Measurements from ENCODE around the gene PPP2R2C.

Gene PPP2R2C

DNA sequence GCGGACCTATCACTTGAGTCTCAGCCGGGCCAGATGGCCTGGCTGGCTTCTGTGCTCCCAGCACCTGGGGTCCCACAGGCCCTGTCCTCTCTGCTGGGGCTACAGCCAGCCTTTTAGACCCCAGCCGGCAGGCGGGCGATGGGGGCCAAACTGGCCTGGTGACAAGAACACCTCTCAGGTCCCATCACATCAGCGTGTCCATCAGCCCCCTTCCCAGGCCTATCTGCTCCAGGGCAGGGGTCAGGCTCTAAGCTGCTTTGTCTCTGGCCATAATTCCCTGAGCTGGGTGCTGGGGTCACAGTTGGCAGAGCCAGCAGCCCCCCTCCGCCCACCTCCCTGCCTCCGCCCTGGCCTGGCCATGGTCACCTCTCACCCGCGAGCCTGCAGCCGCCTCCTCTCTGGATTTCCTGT lies 77.7 kb downstream of the PPP2R2C start:
- DNase-seq = no peak

DNA sequence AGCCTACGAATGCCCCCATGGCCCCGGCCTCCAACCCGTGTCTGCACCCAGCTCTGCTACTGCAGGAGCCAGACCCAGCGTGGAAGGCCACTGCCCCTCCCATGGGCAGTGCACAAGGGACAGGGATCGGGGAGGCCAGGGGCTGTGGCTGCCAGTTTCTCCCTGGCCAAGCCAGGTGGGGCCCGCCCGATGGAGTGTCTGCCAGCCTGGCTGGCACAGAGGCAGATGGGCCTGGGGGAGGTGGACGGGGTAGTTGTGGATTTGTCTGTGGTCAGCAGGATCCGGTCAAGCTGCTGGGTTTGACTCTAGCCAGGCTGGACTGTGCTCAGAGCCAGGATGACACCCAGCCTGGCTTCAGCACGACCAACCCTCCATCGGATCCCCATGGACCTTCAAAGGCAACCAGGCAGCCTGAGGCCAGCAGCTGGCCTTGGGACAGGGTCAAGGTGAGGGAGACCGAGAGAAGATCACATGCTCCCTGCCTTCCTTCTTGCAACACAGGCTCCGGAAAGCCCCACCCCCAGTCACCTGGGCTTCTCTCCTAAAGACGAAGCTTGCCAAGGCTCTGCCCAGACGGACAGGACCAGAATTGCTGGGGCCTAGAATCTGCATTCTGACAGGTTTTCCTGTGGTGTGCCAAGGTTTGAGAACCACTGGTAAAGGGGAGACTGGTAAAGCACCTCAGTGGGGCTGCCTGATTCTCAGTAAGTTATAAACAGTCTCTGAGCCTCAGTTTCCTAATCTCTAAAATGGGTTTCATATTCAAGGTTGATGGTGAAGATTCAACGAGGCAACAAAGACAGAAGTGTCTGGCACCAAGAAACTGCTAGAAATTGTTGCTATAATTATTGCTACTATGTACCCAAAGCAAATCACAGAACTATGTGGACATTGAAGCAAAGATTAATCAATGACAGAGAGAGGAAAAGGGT lies 78.6 kb downstream of the PPP2R2C start:
- DNase-seq = no peak

DNA sequence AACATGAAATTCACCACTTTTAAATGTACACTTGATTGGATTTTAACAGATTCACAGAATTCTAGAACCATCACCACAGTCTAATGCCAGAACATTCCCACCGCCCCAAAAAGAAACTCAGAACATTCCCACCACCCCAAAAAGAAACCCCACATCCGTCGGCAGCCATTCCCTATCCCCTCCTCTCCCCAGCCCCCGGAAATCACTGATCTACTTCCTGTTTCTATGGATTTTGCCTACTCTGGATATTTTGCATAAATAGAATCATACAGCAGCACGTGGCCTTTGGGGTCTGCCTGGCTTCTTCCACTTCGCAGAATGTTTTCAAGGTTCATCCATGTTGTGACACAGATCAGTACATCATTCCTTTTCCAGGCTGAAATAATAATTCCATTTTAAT lies 79.3 kb downstream of the PPP2R2C start:
- DNase-seq = no peak

DNA sequence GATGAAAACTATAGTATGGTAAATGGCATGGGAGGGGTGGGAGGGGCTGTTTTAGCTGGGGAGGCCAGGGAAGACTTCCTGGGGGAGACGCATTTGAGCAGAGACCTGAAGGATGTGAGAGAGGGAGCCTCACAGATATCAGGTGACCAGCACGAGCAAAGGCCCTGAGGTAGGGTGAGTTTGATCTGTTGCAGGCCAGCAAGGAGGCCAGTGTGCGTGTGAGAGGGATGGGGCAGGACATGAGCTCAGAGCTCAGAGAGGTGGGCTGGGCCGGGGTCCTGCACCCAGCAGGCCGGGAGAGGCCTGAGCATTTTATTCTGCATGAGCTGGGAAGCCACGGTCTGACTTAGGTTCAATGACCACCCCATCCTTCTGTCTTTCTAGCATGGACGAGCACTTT lies 80.0 kb downstream of the PPP2R2C start:
- DNase-seq = no peak

DNA sequence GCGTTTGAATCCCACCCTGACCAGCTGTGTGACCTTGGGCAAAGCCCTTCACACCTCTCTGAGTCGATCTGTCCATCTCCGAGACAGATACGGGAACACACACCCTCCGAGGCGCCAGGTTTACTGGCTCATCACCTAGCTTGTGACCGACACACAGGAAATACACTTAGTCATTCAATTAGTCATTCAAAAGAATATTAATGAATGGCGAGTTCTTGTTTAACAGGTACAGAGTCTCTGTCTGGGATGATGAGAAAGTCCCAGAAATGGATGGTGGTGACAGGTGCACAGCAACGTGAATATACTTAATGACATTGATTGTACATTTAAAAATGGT lies 80.6 kb downstream of the PPP2R2C start:
- no peak for DNase-seq

DNA sequence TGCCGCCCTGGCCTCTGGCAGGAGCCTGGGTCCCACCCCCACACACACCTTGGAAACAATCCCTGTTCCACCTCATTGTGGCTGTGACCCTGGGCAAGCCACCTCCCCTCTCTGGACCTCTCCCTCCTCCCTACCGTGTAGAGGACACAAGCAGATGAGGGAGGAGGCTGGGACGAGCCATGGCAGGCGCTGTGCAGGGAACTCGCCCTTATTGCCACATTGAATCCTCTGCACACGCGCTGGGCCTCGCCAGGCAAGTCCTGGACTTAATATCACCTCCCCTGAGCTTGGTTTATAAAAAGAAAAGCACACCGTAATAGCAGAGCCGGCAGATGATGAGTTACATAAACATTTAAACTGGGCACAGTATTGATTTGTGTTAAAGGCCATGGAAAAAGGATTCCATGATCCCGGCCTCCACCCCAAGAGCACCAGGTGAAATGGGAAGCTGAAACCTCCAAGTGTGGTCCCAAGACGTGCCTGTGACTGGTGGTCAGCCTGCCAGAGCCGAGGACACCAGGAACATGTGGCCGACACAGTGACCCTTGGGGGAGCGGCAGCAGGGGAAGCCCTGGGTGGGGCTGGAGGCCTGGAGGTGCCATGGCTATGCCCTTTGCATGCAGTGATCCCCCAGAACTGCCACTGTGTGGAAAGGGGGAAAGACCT lies 81.1 kb downstream of the PPP2R2C start:
- no peak for DNase-seq

DNA sequence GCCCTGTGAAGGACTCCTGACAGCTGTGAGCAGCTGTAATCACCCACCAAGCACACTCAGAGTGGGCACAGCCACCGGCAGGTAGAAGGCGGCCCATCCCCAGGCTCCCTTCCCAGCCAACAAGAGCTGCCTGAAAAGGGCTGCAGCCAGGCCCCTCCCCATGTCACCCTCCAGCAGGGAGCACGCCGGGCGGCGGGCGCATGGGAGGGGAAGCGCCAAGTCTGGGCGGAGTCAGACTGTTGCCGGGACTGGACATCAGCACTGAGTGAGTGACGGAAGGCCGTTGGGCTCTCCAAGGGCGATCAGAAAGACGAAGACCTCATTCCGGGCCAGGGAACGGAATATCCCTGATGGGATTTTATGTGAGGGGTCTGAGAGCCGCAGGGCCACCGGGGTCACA lies 82.1 kb downstream of the PPP2R2C start:
- no peak for DNase-seq

DNA sequence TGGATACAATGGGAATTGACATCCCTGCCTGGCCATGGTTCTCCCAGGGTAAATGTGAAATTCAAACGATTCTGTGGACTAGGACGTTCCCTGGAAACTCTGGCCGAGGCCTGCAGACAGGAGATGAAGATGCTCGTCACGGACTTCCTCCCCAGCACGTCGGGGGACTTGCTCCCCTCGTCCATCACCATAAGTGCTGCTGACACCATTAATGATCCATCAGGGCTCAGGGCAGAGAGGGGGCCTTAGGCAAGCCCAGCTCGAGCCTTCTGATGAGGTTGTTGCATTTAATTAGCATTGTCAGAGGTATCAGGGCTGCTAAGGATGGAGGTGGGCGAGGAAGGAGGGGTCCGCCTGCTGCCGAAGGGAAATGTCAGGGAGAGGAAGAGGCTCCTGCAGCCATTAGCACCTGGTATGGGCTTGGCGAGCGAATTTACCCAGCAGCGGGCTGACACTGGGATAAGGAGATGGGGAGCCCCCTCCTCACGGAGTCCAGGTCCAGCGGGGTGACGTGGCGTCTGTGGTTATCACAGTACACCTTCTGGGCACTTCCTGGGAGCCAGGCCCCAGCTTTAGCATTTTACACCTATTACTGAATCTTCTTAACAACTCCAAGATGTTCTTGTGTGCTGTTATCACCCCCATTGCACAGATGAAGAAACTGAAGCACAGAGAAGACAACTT lies 83.1 kb downstream of the PPP2R2C start:
- DNase-seq = no peak

DNA sequence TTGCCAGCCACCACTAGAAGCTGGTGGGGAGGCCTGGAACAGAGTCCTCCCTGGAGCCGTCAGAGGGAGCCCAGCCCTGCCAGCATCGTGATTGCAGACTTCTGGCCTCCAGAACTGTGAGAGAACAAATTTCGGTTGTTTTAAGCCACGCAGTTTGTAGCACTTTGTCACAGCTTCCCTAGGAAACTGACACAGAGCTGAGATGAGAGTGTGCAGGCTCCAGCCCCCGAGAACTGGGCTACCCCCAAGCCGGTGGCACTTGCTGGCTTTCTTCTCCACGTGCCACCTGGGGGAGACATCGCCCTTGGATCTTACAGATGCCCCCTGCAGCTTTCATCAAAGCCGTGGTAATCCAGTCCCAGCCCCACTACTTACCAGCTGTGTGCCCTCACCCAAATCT lies 83.7 kb downstream of the PPP2R2C start:
- DNase-seq = no peak

DNA sequence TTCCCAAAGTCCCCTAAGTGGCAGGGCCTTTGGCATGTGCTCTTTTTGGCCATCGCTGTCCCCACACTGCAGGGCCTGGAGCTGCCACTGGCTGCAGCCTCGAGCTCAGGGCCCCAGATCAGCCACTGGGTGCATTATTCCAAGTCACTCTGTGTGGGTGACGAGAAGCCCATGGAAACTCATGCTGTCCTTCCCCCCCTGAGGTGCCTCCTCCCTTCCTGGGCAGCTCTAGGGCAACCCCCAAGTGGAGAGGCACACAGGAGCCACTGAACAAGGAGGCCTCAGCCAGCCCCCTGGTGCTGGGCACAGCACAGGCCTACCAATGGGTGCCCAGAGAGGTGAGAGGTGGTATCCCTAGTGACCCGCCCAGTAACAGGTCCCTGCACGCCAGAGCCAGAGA lies 84.5 kb downstream of the PPP2R2C start:
- no peak for DNase-seq

DNA sequence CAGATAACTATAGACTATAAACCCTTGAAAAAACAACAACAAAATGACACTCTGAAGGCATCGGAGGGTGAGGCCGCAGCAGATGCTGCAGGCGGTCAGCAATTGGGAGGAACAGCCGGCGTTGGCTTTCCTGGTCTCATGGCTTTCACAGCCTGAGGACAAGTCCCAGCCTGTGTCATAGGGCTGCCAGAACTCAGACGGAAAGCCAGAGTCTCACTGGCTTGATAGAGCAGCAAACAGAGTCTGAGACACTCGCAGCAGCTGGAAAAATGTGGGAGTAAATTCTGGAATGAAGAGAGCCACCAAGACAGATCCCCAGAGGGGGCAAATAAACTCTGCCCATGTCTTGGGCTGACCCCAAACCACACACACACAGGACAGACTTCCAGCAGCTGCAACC lies 86.3 kb downstream of the PPP2R2C start:
- DNase-seq = no peak

DNA sequence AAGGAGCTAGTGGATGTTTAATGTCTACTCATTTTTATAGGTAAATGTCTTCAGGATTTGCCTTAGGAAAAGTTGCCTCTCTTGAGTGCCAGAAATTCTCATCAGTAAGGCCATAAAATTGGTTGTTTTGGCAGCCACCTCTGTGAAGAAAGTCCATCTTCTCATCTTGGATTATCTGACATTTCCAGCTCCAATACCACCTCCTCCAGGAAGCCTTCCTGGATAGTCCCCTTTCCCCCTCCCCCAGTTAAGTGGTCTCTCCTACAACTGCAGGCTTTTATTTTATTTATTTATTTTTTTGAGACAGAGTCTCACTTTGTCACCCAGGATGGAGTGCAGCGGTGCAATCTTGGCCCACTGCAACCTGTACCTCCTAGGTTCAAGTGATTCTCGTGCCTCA lies 87.1 kb downstream of the PPP2R2C start:
- no peak for DNase-seq

DNA sequence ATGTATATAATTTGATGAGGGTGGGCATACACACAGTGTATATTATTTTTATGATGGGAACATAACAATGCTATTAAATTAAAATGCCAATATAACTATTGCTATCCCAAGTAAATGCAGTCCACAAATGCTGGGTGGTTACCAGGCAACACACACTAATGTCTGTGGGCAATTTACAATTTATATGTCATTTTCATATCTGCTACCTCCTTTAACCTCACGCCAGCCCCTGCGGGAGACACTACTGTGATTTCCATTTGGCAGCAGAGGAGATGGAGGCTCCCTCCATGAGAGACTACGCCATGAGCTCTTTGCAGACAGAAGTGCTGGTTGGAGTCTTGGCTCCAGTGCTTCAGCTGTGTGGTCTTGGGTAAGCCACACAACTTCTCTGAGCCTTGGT lies 87.9 kb downstream of the PPP2R2C start:
- DNase-seq = no peak

DNA sequence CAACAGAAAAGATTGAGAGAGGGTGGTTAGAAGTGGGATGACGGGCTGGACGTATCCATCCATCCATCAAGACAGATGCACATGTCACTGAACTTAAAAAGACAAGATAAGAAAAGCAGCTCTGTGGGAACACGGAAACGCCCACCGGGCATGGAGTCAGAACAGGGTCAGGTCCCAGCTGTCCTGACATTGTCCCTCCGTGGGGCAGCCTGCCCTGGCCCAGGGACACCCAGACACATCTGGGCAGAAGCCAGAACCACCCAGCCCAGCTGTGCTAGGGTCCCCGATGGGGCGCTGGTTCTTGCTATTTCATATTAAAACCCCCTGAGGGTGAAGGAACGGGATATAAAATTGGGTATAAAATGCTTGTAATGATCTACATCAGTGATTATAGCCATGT lies 88.5 kb downstream of the PPP2R2C start:
- no peak for DNase-seq

DNA sequence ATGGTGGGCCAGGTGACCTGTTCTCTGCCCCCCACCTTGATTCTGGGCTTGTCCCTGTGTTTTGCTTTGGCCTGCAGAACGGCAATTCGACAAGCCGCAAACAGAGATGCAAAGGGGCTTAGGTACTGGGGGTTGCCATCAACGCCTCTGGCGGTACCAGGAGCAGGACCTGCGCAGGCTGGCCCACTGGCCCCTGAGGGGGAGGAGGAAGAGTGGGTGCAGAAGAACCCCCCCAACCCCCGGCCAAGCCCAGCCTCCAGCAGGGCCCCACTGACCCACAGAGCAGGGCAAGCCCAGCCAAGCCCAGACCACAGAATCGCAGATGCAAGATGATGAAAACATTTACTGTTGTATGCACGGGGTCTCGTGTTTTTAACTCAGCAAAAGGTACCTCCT lies 89.4 kb downstream of the PPP2R2C start:
- no peak for DNase-seq

DNA sequence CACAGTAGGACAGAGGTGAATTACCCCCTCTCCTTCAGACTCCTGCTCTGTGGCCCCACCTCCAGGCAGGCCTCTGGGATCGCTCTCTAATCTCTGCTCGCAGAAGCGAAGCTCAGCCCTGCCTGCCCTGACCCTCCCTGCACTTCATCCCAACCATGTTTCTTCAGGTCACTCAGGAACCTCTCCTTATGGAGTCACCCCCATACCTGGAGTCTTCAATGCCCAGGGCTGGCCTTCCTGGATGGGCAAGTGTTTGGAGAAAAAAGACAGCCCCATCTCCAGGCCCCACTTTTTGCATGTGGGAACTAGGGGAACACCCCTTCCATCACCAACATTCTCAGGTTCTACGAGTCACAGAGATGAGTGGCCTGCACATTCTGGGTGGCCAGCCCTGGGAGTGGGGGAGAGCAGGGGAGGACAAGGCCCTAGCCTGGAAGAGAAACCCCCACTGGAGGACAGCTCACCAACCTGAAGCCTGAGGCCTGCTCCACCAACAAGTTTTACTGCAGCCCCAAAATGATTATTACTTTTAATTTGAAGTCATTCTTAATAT lies 90.8 kb downstream of the PPP2R2C start:
- DNase-seq = no peak

DNA sequence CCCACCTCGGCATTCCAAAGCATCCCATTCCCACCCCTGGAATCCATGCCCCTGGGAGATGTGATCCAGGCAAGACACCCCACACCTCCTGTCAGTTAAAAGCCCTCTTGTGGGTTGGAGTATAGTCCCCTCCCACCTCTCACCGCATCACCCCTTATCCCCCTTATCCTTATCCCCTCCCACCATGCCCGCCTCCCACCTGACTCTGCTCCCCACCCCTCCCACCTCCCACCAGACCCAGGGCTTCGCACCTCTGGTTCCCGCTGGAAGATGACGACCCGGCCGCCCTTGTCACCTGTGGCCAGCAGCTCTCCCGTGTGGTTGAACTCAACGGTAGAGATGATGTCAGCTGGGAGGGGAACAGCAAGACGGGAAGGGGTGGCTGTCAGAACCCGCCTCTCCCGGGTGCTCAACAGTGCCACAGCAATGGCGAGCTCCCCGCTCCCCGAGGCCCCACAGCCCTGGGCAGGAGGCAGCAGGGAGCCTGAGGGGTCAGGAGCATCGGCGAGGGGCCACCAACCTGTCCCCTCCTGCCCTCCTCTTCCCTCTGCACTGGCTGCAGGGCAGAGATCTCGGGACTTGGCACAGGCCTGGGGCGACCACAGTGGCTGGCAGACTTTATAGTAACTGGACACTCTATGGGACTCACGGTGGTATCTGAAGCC lies 91.5 kb downstream of the PPP2R2C start:
- no peak for DNase-seq

DNA sequence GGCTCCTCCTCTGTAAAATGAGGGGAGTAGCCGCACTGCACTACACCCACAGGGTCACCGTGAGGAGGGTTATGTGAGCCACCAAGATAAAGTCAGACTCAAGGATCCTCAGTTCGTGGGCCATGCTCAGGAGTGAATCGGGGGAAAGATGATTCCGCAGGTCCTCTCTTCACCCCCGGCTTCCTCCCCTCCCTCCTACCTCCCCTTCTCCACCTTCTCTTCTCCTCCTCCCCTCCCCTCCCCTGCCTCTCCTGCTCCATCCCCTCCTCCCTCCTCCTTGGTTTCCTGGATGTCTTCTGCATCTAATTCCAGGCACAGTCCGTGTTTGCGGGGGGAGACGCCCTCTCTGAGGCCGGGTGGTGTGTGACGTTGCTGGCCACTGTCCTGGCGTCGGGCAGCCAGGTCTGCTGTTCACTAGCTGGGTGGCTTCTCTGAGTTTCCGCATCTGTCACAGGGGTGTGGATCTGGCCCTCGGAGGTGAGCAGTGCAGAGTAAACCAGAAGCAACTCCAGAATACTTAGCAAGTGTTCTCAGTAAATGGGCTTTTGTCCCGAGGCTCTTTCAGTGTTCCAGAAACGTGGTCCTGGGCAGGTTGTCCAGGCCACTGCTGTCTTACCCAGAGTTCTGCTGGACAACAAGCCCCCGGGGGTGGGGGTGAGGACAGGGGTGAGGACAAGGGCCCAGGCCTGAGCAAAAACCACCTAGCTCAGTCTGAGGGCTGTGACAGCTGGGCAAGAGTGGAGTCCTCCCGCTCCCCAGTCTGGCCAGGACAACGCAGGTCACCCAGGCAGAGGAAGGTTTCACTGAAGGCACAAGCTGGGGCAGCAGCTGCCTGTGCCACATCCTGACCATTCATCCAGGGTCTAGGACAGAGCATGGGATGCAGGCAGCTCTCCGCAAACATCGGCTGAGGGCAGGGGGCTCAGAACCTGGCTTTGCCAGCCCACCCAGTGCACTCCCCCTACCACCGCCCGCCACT lies 92.4 kb downstream of the PPP2R2C start:
- no peak for DNase-seq

DNA sequence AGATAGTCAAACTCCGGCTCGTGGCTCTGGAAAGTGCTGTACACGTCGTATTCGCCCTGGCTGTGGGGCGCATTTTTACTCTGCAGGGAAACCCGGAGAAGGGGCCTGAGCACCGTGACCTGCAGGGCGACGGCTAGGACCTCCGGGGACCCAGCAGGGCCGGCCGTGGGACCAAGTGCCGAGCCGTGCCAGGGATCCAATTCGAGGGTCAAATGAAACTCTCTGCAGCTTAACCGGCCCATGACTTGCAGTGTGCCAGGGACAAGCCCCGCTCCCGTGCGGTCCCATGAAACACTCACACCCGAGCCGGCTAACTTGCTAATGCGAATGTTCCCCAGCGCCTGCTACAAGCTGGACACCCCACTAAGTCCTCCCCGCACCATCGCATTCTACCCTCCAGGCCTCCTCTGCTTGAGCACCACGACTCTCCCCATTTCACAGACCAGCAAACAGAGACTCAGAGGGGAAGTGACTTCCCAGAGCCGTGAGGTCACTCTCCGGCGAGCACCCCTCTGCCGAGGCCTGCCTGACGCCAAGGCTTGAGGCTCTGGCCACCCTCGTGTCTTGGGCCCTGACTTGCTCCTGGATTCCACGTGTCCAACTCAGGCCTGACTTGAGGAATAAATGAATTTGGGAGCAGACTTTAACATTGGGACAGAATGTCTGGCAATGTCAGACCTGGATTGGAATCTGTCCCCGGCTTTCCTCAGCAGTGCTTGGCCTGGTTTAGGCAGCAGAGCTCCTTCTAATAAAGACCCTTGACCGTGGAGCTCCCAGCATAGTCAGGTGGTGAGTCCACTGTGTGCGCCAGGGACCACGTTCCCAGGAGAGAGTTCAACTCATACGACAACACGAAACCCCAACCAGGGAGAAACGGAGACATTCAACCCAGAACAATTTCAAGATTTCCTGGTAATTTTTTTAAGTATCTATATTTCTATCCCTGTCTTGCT lies 93.6 kb downstream of the PPP2R2C start:
- DNase-seq = no peak

DNA sequence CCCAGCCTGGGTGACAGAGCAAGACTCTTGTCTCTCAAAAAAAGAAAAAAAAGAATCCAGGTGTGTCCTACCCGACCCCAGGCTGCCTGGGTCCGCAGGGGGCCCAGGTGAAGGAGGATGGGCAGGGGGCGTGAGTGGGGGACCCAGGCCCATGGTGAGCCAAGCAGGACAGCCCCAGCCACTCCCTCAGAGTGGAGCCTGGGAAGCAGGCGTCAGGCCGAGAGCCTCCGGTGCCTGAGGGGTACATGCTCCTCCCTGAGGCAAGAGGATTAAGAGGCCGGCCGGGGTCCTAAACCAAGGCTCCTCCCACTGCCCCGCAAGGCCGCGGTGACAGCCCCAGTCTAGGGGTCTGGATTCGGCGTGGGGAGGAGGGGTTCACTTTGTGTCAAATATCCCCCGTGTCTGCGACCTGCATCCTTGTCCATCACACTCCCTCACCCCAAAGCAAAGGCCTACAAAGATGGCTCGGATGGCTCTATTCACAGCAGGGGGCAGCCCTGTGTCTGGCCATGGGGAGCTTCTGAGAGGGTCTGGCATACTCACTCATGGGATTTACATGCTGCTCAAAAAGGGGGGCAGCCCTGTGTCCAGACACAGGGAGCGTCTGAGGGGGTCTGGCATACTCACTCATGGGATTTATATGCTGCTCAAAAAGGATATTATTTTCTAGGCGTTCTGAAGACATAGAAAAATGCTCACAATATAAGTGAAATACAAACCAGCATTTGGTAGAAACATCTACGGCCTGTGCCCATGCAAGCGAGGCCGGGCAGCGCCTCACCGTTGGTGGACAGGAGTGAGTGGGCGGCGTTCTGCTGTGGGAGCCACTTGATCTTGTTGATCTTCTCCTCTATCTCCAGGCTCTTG lies 94.6 kb downstream of the PPP2R2C start:
- DNase-seq = no peak
